GM23338 (cell line): ENCODE measurements around the gene IDUA. TPM values are rescaled to one million over a fixed set of nuclear protein-coding genes. Genes with fewer than 3 reads are reported as not detected.

Source experiments
- ATAC-seq: fragments of 200-7000 bp; cut with Tn5 transposase; 3 replicates; pipeline ENCODE4 v1.9.1; 2020
- DNase-seq: peaks from one replicate; pipeline ENCODE4 v3.0.0-alpha.2; 2015; ENCODE audit warnings: low spot score
- H2AFZ ChIP-seq: fragments of 200-600 bp; sonication (generic); 2 replicates; pipeline ENCODE4 v1.8.0; 2016; ENCODE audit warnings: antibody characterized with exemption, mild to moderate bottlenecking, moderate library complexity
- H3F3A ChIP-seq: fragments of 200-600 bp; sonication (generic); replicated peaks from 2 replicates; pipeline ENCODE4 v1.8.0; 2017; ENCODE audit warnings: antibody characterized with exemption, mixed run types, low read depth
- H3K27ac ChIP-seq: fragments of 200-600 bp; sonication (generic); 2 replicates; pipeline ENCODE4 v1.6.1; 2016; ENCODE audit warnings: low read depth
- H3K27me3 ChIP-seq: fragments of 200-600 bp; sonication (generic); 2 replicates; pipeline ENCODE4 v1.8.0; 2016; ENCODE audit warnings: mild to moderate bottlenecking, mixed run types, moderate library complexity; ENCODE audit not compliant: insufficient read depth
- H3K36me3 ChIP-seq: fragments of 200-600 bp; sonication (generic); 2 replicates; pipeline ENCODE4 v1.8.0; 2016; ENCODE audit warnings: mild to moderate bottlenecking; ENCODE audit not compliant: insufficient read depth
- H3K4me1 ChIP-seq: fragments of 200-600 bp; sonication (generic); 2 replicates; pipeline ENCODE4 v1.8.0; 2016; ENCODE audit warnings: mild to moderate bottlenecking, moderate library complexity; ENCODE audit not compliant: insufficient read depth
- H3K4me2 ChIP-seq: fragments of 200-600 bp; sonication (generic); 2 replicates; pipeline ENCODE4 v1.7.1; 2017; ENCODE audit warnings: mixed run types
- H3K4me3 ChIP-seq: fragments of 200-600 bp; sonication (generic); 2 replicates; pipeline ENCODE4 v1.6.1; 2016; ENCODE audit warnings: mixed run types
- H3K79me2 ChIP-seq: fragments of 200-600 bp; sonication (generic); replicated peaks from 2 replicates; pipeline ENCODE4 v1.8.0; 2017; ENCODE audit warnings: mild to moderate bottlenecking; ENCODE audit not compliant: insufficient read depth
- H3K9me2 ChIP-seq: fragments of 200-600 bp; sonication (generic); 2 replicates; pipeline ENCODE4 v1.8.0; 2017; ENCODE audit not compliant: insufficient read depth
- H4K20me1 ChIP-seq: fragments of 200-600 bp; sonication (generic); replicated peaks from 2 replicates; pipeline ENCODE4 v1.8.0; 2017; ENCODE audit warnings: mild to moderate bottlenecking; ENCODE audit not compliant: insufficient read depth
- H3K27ac Mint-ChIP-seq: 2 replicates; pipeline ENCODE4 v1.8.0; 2020; ENCODE audit warnings: inconsistent platforms, mild to moderate bottlenecking, moderate library complexity, mixed read lengths
- H3K27me3 Mint-ChIP-seq: 3 replicates; pipeline ENCODE4 v1.8.0; 2022; ENCODE audit warnings: low read depth, mild to moderate bottlenecking, moderate library complexity, mixed read lengths, inconsistent platforms; ENCODE audit not compliant: insufficient read depth, poor library complexity
- H3K36me3 Mint-ChIP-seq: 3 replicates; pipeline ENCODE4 v1.8.0; 2021; ENCODE audit warnings: low read depth, mild to moderate bottlenecking, inconsistent platforms, moderate library complexity, mixed read lengths
- H3K4me1 Mint-ChIP-seq: 3 replicates; pipeline ENCODE4 v1.8.0; 2020; ENCODE audit warnings: mild to moderate bottlenecking, inconsistent platforms, mixed read lengths
- H3K4me3 Mint-ChIP-seq: 3 replicates; pipeline ENCODE4 v1.8.0; 2021; ENCODE audit warnings: moderate library complexity, mild to moderate bottlenecking, inconsistent platforms, mixed read lengths
- H3K9me3 Mint-ChIP-seq: 3 replicates; pipeline ENCODE4 v1.8.0; 2020; ENCODE audit warnings: moderate library complexity, mild to moderate bottlenecking, inconsistent platforms, mixed read lengths
- CREB1 ChIP-seq: fragments of 250-450 bp; sonication (Bioruptor Pico); IDR thresholded peaks from 2 replicates; pipeline ENCODE4 v1.5.0; 2020; ENCODE audit warnings: low read depth, mild to moderate bottlenecking, moderate library complexity
- EZH2 ChIP-seq: fragments of 200-600 bp; sonication (generic); IDR thresholded peaks from one replicate; pipeline ENCODE4 v1.8.0; 2017; ENCODE audit warnings: antibody characterized with exemption, mild to moderate bottlenecking, low read depth; ENCODE audit not compliant: unreplicated experiment
- EZH2phosphoT487 ChIP-seq: fragments of 200-600 bp; sonication (generic); IDR thresholded peaks from one replicate; pipeline ENCODE4 v1.8.1; 2018; ENCODE audit warnings: antibody characterized with exemption; ENCODE audit not compliant: unreplicated experiment
- JUNB ChIP-seq: IDR thresholded peaks from one replicate; pipeline ENCODE4 v1.6.1; 2016; ENCODE audit warnings: antibody characterized with exemption; ENCODE audit not compliant: unreplicated experiment
- NANOG ChIP-seq: IDR thresholded peaks from 2 replicates; pipeline ENCODE4 v1.6.1; 2016; ENCODE audit warnings: antibody characterized with exemption, borderline replicate concordance
- POLR2AphosphoS5 ChIP-seq: IDR thresholded peaks from 2 replicates; pipeline ENCODE4 v1.6.1; 2016; ENCODE audit warnings: antibody characterized with exemption, low read depth
- STAT1 ChIP-seq: IDR thresholded peaks from one replicate; pipeline ENCODE4 v1.6.1; 2016; ENCODE audit warnings: antibody characterized with exemption; ENCODE audit not compliant: unreplicated experiment
- ZNF114 ChIP-seq: fragments of 250-450 bp; sonication (Bioruptor Pico); IDR thresholded peaks from 2 replicates; pipeline ENCODE4 v1.5.0; 2020; ENCODE audit warnings: mild to moderate bottlenecking, moderate library complexity
- ZNF331 ChIP-seq: fragments of 250-450 bp; sonication (Bioruptor Pico); IDR thresholded peaks from 2 replicates; pipeline ENCODE4 v1.5.0; 2020; ENCODE audit warnings: low read depth, mild to moderate bottlenecking, moderate library complexity
- polyA plus RNA-seq: library from polyadenylated mRNA; unstranded; fragments of >200 nt; fragmentation: Nextera tagmentation; extraction: Ambion mirVana; gene quantifications from 2 replicates; pipeline ENCODE4 v1.2.1, GENCODE V29; 2016
- total RNA-seq: library from RNA; depleted of rRNA; stranded (reverse); fragments of >200 nt; shearing (Covaris generic); gene quantifications from 2 replicates; pipeline ENCODE4 v1.2.3, GENCODE V29; 2014
- TF ChIP-seq, protein P1 (sequence below): IDR thresholded peaks from one replicate; pipeline ENCODE4 v1.6.1; 2018; ENCODE audit warnings: antibody characterized with exemption; ENCODE audit not compliant: unreplicated experiment
- TF ChIP-seq, protein P2 (sequence below): fragments of 250-450 bp; sonication (Bioruptor Pico); IDR thresholded peaks from 2 replicates; pipeline ENCODE4 v1.5.0; 2020; ENCODE audit warnings: mild to moderate bottlenecking, moderate library complexity
- TF ChIP-seq, protein P3 (sequence below), 2 experiments: fragments of 200-600 bp in 1 of 2; sonication (generic) in 1 of 2; conservative IDR thresholded peaks; 2 replicates each; pipeline versions ENCODE4 v1.5.1 to v1.6.1; 2016 to 2017; ENCODE audit warnings: antibody characterized with exemption in 2 of 2, low read depth in 2 of 2, mild to moderate bottlenecking in 2 of 2, moderate library complexity in 1 of 2
- TF ChIP-seq, protein P4 (sequence below): IDR thresholded peaks from 2 replicates; pipeline ENCODE4 v1.6.1; 2016; ENCODE audit warnings: antibody characterized with exemption

The IDUA gene
- total and polyA plus RNA-seq, 2 experiments from 2014 or later: 1.3 to 6.1 TPM

DNA sequence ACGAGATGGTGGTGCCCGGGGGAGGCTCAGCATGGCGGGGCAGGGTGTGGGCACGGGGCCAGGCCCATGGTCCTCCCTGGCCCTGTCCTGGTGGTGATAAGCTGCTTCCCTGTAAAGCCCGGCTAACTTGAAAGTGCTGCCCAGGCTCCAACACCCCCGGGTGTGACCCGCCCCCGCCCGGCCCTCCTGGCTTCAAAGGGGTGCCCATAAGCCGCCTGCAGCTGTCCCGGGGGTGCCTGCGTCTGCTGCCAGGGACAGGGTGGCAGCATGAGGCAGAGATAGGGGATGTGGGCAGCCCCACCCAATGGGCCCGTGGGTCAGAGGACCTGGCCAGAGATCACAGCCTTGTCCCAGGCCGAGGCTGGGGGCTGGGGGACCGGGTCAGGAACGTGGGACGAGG is 42.7 kb downstream of the IDUA start:
- Histone ChIP-seq H3K79me2 (no peaks in the 10 kb centered on the region), H3F3A (no peaks in the 10 kb centered on the region), H3K9me2 (no peaks in the 10 kb centered on the region), H3K27ac (no peak overlapping the region), H3K4me1 (no peaks in the 10 kb centered on the region), H2AFZ (no peak overlapping the region), H3K27me3 (no peaks in the 10 kb centered on the region), H3K36me3 (no peaks in the 10 kb centered on the region; the same call in 1 of the 2 replicates), H4K20me1 (no peaks in the 10 kb centered on the region), H3K4me2 (no peak overlapping the region), H3K4me3 (no peak overlapping the region)
- TF ChIP-seq, protein P1, sequence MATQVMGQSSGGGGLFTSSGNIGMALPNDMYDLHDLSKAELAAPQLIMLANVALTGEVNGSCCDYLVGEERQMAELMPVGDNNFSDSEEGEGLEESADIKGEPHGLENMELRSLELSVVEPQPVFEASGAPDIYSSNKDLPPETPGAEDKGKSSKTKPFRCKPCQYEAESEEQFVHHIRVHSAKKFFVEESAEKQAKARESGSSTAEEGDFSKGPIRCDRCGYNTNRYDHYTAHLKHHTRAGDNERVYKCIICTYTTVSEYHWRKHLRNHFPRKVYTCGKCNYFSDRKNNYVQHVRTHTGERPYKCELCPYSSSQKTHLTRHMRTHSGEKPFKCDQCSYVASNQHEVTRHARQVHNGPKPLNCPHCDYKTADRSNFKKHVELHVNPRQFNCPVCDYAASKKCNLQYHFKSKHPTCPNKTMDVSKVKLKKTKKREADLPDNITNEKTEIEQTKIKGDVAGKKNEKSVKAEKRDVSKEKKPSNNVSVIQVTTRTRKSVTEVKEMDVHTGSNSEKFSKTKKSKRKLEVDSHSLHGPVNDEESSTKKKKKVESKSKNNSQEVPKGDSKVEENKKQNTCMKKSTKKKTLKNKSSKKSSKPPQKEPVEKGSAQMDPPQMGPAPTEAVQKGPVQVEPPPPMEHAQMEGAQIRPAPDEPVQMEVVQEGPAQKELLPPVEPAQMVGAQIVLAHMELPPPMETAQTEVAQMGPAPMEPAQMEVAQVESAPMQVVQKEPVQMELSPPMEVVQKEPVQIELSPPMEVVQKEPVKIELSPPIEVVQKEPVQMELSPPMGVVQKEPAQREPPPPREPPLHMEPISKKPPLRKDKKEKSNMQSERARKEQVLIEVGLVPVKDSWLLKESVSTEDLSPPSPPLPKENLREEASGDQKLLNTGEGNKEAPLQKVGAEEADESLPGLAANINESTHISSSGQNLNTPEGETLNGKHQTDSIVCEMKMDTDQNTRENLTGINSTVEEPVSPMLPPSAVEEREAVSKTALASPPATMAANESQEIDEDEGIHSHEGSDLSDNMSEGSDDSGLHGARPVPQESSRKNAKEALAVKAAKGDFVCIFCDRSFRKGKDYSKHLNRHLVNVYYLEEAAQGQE: no peak
- TF ChIP-seq EZH2phosphoT487: no peak
- TF ChIP-seq STAT1: no peak
- no peak for TF ChIP-seq ZNF114 (CRISPR knock-in tag)
- no peak for TF ChIP-seq POLR2AphosphoS5
- TF ChIP-seq CREB1: no peak
- no peak for TF ChIP-seq JUNB
- TF ChIP-seq ZNF331 (CRISPR knock-in tag): no peak
- no peak for TF ChIP-seq EZH2
- TF ChIP-seq, protein P2, sequence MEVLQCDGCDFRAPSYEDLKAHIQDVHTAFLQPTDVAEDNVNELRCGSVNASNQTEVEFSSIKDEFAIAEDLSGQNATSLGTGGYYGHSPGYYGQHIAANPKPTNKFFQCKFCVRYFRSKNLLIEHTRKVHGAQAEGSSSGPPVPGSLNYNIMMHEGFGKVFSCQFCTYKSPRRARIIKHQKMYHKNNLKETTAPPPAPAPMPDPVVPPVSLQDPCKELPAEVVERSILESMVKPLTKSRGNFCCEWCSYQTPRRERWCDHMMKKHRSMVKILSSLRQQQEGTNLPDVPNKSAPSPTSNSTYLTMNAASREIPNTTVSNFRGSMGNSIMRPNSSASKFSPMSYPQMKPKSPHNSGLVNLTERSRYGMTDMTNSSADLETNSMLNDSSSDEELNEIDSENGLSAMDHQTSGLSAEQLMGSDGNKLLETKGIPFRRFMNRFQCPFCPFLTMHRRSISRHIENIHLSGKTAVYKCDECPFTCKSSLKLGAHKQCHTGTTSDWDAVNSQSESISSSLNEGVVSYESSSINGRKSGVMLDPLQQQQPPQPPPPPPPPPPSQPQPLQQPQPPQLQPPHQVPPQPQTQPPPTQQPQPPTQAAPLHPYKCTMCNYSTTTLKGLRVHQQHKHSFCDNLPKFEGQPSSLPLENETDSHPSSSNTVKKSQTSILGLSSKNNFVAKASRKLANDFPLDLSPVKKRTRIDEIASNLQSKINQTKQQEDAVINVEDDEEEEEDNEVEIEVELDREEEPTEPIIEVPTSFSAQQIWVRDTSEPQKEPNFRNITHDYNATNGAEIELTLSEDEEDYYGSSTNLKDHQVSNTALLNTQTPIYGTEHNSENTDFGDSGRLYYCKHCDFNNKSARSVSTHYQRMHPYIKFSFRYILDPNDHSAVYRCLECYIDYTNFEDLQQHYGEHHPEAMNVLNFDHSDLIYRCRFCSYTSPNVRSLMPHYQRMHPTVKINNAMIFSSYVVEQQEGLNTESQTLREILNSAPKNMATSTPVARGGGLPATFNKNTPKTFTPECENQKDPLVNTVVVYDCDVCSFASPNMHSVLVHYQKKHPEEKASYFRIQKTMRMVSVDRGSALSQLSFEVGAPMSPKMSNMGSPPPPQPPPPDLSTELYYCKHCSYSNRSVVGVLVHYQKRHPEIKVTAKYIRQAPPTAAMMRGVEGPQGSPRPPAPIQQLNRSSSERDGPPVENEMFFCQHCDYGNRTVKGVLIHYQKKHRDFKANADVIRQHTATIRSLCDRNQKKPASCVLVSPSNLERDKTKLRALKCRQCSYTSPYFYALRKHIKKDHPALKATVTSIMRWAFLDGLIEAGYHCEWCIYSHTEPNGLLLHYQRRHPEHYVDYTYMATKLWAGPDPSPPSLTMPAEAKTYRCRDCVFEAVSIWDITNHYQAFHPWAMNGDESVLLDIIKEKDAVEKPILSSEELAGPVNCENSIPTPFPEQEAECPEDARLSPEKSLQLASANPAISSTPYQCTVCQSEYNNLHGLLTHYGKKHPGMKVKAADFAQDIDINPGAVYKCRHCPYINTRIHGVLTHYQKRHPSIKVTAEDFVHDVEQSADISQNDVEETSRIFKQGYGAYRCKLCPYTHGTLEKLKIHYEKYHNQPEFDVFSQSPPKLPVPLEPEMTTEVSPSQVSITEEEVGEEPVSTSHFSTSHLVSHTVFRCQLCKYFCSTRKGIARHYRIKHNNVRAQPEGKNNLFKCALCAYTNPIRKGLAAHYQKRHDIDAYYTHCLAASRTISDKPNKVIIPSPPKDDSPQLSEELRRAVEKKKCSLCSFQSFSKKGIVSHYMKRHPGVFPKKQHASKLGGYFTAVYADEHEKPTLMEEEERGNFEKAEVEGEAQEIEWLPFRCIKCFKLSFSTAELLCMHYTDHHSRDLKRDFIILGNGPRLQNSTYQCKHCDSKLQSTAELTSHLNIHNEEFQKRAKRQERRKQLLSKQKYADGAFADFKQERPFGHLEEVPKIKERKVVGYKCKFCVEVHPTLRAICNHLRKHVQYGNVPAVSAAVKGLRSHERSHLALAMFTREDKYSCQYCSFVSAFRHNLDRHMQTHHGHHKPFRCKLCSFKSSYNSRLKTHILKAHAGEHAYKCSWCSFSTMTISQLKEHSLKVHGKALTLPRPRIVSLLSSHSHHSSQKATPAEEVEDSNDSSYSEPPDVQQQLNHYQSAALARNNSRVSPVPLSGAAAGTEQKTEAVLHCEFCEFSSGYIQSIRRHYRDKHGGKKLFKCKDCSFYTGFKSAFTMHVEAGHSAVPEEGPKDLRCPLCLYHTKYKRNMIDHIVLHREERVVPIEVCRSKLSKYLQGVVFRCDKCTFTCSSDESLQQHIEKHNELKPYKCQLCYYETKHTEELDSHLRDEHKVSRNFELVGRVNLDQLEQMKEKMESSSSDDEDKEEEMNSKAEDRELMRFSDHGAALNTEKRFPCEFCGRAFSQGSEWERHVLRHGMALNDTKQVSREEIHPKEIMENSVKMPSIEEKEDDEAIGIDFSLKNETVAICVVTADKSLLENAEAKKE (CRISPR knock-in tag): no peak
- TF ChIP-seq, protein P3, sequence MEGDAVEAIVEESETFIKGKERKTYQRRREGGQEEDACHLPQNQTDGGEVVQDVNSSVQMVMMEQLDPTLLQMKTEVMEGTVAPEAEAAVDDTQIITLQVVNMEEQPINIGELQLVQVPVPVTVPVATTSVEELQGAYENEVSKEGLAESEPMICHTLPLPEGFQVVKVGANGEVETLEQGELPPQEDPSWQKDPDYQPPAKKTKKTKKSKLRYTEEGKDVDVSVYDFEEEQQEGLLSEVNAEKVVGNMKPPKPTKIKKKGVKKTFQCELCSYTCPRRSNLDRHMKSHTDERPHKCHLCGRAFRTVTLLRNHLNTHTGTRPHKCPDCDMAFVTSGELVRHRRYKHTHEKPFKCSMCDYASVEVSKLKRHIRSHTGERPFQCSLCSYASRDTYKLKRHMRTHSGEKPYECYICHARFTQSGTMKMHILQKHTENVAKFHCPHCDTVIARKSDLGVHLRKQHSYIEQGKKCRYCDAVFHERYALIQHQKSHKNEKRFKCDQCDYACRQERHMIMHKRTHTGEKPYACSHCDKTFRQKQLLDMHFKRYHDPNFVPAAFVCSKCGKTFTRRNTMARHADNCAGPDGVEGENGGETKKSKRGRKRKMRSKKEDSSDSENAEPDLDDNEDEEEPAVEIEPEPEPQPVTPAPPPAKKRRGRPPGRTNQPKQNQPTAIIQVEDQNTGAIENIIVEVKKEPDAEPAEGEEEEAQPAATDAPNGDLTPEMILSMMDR (conservative IDR thresholded peaks at IDR 0.05; ENCODE audit: low read depth in 2 of 2): no peak
- TF ChIP-seq, protein P4, sequence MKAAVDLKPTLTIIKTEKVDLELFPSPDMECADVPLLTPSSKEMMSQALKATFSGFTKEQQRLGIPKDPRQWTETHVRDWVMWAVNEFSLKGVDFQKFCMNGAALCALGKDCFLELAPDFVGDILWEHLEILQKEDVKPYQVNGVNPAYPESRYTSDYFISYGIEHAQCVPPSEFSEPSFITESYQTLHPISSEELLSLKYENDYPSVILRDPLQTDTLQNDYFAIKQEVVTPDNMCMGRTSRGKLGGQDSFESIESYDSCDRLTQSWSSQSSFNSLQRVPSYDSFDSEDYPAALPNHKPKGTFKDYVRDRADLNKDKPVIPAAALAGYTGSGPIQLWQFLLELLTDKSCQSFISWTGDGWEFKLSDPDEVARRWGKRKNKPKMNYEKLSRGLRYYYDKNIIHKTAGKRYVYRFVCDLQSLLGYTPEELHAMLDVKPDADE: no peak
- TF ChIP-seq NANOG: no peak
- Mint-ChIP-seq H3K36me3 (peaks cover 13% of the 10 kb centered on the region), H3K4me3 (no peak overlapping the region), H3K9me3 (no peaks in the 10 kb centered on the region; the same call in 2 of the 3 replicates), H3K27ac (no peak overlapping the region), H3K4me1 (peaks cover 4% of the 10 kb centered on the region; the same call in 1 of the 3 replicates), H3K27me3 (peaks cover 8% of the 10 kb centered on the region)
- ATAC-seq (no peak), DNase-seq (no peak)
